ENCODE results near the gene XAF1. TPM values are rescaled to one million over a fixed set of nuclear protein-coding genes. Genes with fewer than 3 reads are reported as not detected.

The XAF1 gene
- total and polyA plus RNA-seq, 9 of the 15 experiments (the other 6 are each of a cell fraction or from before 2014, with no cell fraction given), result 0.07 to 0.22 (median 0.11) TPM; not detected in 4

DNA sequence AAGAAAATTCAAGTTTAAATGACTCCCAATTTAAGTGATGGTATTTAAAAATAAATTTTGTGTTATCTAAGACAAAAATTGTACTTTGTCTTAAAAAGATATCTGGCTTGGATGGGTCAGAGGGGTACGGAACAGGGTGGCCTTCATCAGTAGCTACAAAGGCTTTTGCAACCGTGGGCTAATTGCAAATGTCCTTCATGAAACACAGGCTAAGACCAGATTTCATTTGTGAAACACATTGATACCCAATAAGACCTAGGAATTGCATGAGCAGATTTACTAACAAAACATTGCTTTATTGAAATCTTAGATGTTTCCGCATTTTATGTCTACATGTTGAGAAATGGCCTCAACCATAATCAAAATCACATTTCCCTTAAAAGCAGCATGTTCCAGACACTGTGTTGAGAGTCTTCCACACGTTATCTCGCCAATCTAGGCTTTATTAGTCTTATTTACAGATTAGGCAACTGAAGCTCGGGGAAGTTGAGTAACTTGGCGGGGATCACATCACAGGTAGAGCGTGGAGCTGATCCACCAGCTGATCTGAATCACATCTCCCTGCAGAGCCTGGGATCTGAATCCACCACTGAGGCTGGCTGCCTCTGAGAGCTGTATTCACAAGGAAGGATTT is 42.0 kb downstream of the XAF1 start:
- H3K27me3 ChIP-seq (ENCODE audit: control insufficient read depth in 2 of 2, insufficient read depth in 2 of 2, low read length in 2 of 2), result peaks cover 2 to 28% of the 10 kb centered on the region in 2 experiments; a peak in 4 of 5 replicates
- no peak for DNase-seq (ENCODE audit: extremely low read depth in 1 of 4, low spot score in 3 of 4)
- in situ Hi-C loops (cut with MboI) (no loop called here), intact Hi-C loops (cut with micrococcal nuclease) (no loop called here)
- no peaks in the 10 kb centered on the region for H3K9me1 ChIP-seq (ENCODE audit: control insufficient read depth, insufficient read depth, low read length)
- no TSS peak for BruUV-seq (replicated peaks)
- H3K36me3 ChIP-seq (ENCODE audit: control insufficient read depth, insufficient read depth, low read length), result no peaks in the 10 kb centered on the region
- H3K79me2 ChIP-seq (ENCODE audit: control insufficient read depth, insufficient read depth, low read length), result no peaks in the 10 kb centered on the region
- no peaks in the 10 kb centered on the region for H4K20me1 ChIP-seq (replicated peaks; ENCODE audit: control insufficient read depth, insufficient read depth, low read length)
- FAIRE-seq, result no peak
- no peaks in the 10 kb centered on the region for H3K9me3 ChIP-seq (replicated peaks; ENCODE audit: control insufficient read depth, insufficient read depth, low read depth, low read length)
- H3K4me3 ChIP-seq, result no peak overlapping the region
- H3K4me2 ChIP-seq (ENCODE audit: insufficient read depth, low read length), result no peak overlapping the region
- ATAC-seq, result no peak
- 4% methylated on average over 8 of the region's 8 CpGs for WGBS (ENCODE audit: insufficient coverage, low coverage, missing lambda C conversion rate)
- no peak overlapping the region for H3K27ac ChIP-seq (ENCODE audit: extremely low read depth, low read depth, low read length)
- H2AFZ ChIP-seq (ENCODE audit: low read depth, low read length), result no peak overlapping the region
- H3K9ac ChIP-seq (ENCODE audit: insufficient read depth in 1 of 2, low read depth in 2 of 2, low read length in 2 of 2), result no peak overlapping the region
- ChIA-PET POLR2A (interaction anchor here (0.6 to 1.1 kb wide), 3 partner anchors 8 to 1178 kb away, joined by 3 read pairs; no protein-coding TSS in a partner anchor), CTCF (ENCODE audit: low intra/inter-chr PET ratio) (no interaction called here)
- H3K4me1 ChIP-seq (replicated peaks in 1 of 2; ENCODE audit: control insufficient read depth in 2 of 2, insufficient read depth in 2 of 2, low read length in 2 of 2), result peaks cover 0 to 7% of the 10 kb centered on the region in 2 experiments; a peak in 3 of 5 replicates
- TF ChIP-seq RFX7 (CRISPR knock-in tag; IDR thresholded peaks at IDR 0.05), result no peak
- TF ChIP-seq ZNF3 (CRISPR knock-in tag; IDR thresholded peaks at IDR 0.05), result no peak
- TF ChIP-seq RBFOX2 (IDR thresholded peaks at IDR 0.05; ENCODE audit: low read depth, low read length), result no peak
- no peak for TF ChIP-seq SETDB1 (IDR thresholded peaks at IDR 0.05; ENCODE audit: low read length)
- no peak for TF ChIP-seq RBM14 (IDR thresholded peaks at IDR 0.05; ENCODE audit: borderline replicate concordance, insufficient read depth, low read depth, low read length)
- TF ChIP-seq, protein P1, sequence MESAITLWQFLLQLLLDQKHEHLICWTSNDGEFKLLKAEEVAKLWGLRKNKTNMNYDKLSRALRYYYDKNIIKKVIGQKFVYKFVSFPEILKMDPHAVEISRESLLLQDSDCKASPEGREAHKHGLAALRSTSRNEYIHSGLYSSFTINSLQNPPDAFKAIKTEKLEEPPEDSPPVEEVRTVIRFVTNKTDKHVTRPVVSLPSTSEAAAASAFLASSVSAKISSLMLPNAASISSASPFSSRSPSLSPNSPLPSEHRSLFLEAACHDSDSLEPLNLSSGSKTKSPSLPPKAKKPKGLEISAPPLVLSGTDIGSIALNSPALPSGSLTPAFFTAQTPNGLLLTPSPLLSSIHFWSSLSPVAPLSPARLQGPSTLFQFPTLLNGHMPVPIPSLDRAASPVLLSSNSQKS (CRISPR knock-in tag; IDR thresholded peaks at IDR 0.05), result no peak
- no peak for TF ChIP-seq ZNF324 (CRISPR knock-in tag; IDR thresholded peaks at IDR 0.05)
- TF ChIP-seq CXXC5 (CRISPR knock-in tag; IDR thresholded peaks at IDR 0.05), result no peak
- TF ChIP-seq, protein P2, sequence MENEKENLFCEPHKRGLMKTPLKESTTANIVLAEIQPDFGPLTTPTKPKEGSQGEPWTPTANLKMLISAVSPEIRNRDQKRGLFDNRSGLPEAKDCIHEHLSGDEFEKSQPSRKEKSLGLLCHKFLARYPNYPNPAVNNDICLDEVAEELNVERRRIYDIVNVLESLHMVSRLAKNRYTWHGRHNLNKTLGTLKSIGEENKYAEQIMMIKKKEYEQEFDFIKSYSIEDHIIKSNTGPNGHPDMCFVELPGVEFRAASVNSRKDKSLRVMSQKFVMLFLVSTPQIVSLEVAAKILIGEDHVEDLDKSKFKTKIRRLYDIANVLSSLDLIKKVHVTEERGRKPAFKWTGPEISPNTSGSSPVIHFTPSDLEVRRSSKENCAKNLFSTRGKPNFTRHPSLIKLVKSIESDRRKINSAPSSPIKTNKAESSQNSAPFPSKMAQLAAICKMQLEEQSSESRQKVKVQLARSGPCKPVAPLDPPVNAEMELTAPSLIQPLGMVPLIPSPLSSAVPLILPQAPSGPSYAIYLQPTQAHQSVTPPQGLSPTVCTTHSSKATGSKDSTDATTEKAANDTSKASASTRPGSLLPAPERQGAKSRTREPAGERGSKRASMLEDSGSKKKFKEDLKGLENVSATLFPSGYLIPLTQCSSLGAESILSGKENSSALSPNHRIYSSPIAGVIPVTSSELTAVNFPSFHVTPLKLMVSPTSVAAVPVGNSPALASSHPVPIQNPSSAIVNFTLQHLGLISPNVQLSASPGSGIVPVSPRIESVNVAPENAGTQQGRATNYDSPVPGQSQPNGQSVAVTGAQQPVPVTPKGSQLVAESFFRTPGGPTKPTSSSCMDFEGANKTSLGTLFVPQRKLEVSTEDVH (IDR thresholded peaks at IDR 0.05; ENCODE audit: low read depth, partially characterized antibody), result no peak
- no peak for TF ChIP-seq ZNF212 (CRISPR knock-in tag; IDR thresholded peaks at IDR 0.05)
- TF ChIP-seq, protein P3, sequence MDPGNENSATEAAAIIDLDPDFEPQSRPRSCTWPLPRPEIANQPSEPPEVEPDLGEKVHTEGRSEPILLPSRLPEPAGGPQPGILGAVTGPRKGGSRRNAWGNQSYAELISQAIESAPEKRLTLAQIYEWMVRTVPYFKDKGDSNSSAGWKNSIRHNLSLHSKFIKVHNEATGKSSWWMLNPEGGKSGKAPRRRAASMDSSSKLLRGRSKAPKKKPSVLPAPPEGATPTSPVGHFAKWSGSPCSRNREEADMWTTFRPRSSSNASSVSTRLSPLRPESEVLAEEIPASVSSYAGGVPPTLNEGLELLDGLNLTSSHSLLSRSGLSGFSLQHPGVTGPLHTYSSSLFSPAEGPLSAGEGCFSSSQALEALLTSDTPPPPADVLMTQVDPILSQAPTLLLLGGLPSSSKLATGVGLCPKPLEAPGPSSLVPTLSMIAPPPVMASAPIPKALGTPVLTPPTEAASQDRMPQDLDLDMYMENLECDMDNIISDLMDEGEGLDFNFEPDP (CRISPR knock-in tag; IDR thresholded peaks at IDR 0.05), result no peak
- no peak for TF ChIP-seq ZFP1 (CRISPR knock-in tag; IDR thresholded peaks at IDR 0.05)
- no peak for TF ChIP-seq BACH1 (tag; IDR thresholded peaks at IDR 0.05)
- TF ChIP-seq TGIF2 (CRISPR knock-in tag; IDR thresholded peaks at IDR 0.05), result no peak
- TF ChIP-seq ELF4 (CRISPR knock-in tag; IDR thresholded peaks at IDR 0.05), result no peak
- no peak for TF ChIP-seq MCM2 (IDR thresholded peaks at IDR 0.05; ENCODE audit: low read depth)
- no peak for TF ChIP-seq SRSF3 (IDR thresholded peaks at IDR 0.05; ENCODE audit: insufficient read depth, low read length)

Measured in K562 (cell line).